Colonic mucosa (tissue), 4 donors: ENCODE data around the gene RALGPS1. TPM values are rescaled to one million over a fixed set of nuclear protein-coding genes. Genes with fewer than 3 reads are reported as not detected.

ENCODE experiments used
- DNase-seq: peaks from one replicate; pipeline ENCODE4 v3.0.0-alpha.2; 2020
- H3K27ac ChIP-seq: fragments of 200-600 bp; one replicate; pipeline ENCODE4 v1.8.0; 2021
- H3K27me3 ChIP-seq: fragments of 200-600 bp; one replicate; pipeline ENCODE4 v1.8.0; 2021
- H3K36me3 ChIP-seq: fragments of 200-600 bp; one replicate; pipeline ENCODE4 v1.8.0; 2021
- H3K4me1 ChIP-seq: fragments of 200-600 bp; one replicate; pipeline ENCODE4 v1.8.0; 2021; ENCODE audit warnings: mild to moderate bottlenecking
- H3K4me3 ChIP-seq: fragments of 200-600 bp; one replicate; pipeline ENCODE4 v1.8.0; 2021
- H3K9ac ChIP-seq, 2 donors: one replicate each; pipeline ENCODE4 v1.7.0; 2013; ENCODE audit warnings: control low read depth in 2 of 2, low read depth in 2 of 2, low read length in 2 of 2
- H3K9me3 ChIP-seq: fragments of 200-600 bp; one replicate; pipeline ENCODE4 v1.8.0; 2021
- CTCF ChIP-seq: fragments of 200-600 bp; IDR thresholded peaks from one replicate; pipeline ENCODE4 v1.8.0; 2022; ENCODE audit warnings: antibody characterized with exemption, mild to moderate bottlenecking
- intact Hi-C: fragments of 100-400 bp; cut with DNase I; formaldehyde crosslinking; loops from one replicate; pipeline ENCODE4 v1.14.1; 2022
- total RNA-seq, 2 donors: library from RNA; stranded (reverse); fragmentation: NEBNext Ultra II Directional in 1 of 2; extraction: Animal tissue kit (Norgen Biotek cat#: 25700) in 1 of 2; gene quantifications; one replicate each; pipeline ENCODE4 v1.2.1, GENCODE V29; 2021
- donor health status: healthy.
- donor health status: DM: no; HTN: no; CAD: no.
- donor health status: DM: no; HTN: no; CAD: no.

The RALGPS1 gene
- total RNA-seq, 2 donors from 2014 or later: 22.6 to 27.2 TPM

- Histone ChIP-seq H3K9me3 (no peaks in the 10 kb centered on the region), H3K27ac (no peak overlapping the region), H3K4me3 (no peak overlapping the region), H3K9ac (no peak overlapping the region), H3K4me1 (no peaks in the 10 kb centered on the region), H3K36me3 (no peaks in the 10 kb centered on the region), H3K27me3 (no peaks in the 10 kb centered on the region)
- no peak for DNase-seq
- no peak for TF ChIP-seq CTCF
- intact Hi-C loops: loop anchor here (5.0 kb wide), 1 partner anchor 237 kb away; no protein-coding TSS in a partner anchor
Observed at GRCh38 chr9:126959917-126960316, 45.3 kb downstream of the RALGPS1 start.

GRCh38 chr9:126962336-126962735 is 47.8 kb downstream of the RALGPS1 start:
- no peak for DNase-seq
- H3K27ac ChIP-seq: no peak overlapping the region
- no peaks in the 10 kb centered on the region for H3K9me3 ChIP-seq
- no peak overlapping the region for H3K4me3 ChIP-seq
- no peaks in the 10 kb centered on the region for H3K36me3 ChIP-seq
- H3K27me3 ChIP-seq: no peaks in the 10 kb centered on the region
- TF ChIP-seq CTCF: no peak
- no peaks in the 10 kb centered on the region for H3K4me1 ChIP-seq
- no peak overlapping the region for H3K9ac ChIP-seq
- intact Hi-C loops: loop anchor here (5.0 kb wide), 1 partner anchor 235 kb away; no protein-coding TSS in a partner anchor

GRCh38 chr9:126965077-126965476 is 50.5 kb downstream of the RALGPS1 start:
- Histone ChIP-seq H3K9me3 (no peaks in the 10 kb centered on the region), H3K36me3 (no peaks in the 10 kb centered on the region), H3K9ac (no peak overlapping the region), H3K27ac (no peak overlapping the region), H3K4me3 (no peak overlapping the region), H3K27me3 (no peaks in the 10 kb centered on the region), H3K4me1 (no peaks in the 10 kb centered on the region)
- TF ChIP-seq CTCF: no peak
- intact Hi-C loops: no loop called here
- DNase-seq: no peak

- Histone ChIP-seq H3K4me1 (no peaks in the 10 kb centered on the region), H3K36me3 (no peaks in the 10 kb centered on the region), H3K27me3 (no peaks in the 10 kb centered on the region), H3K4me3 (no peak overlapping the region), H3K9me3 (no peaks in the 10 kb centered on the region), H3K9ac (peak overlapping the region in 1 of 2 donors; percentile 2), H3K27ac (no peak overlapping the region)
- TF ChIP-seq CTCF: peak; percentile 54
- intact Hi-C loops: no loop called here
- DNase-seq: peak; percentile 42
Observed at GRCh38 chr9:126965541-126966428, 51.2 kb downstream of the RALGPS1 start.

GRCh38 chr9:126971261-126971660 is 56.7 kb downstream of the RALGPS1 start:
- Histone ChIP-seq H3K36me3 (no peaks in the 10 kb centered on the region), H3K27ac (no peak overlapping the region), H3K9me3 (no peaks in the 10 kb centered on the region), H3K27me3 (no peaks in the 10 kb centered on the region), H3K9ac (no peak overlapping the region), H3K4me1 (no peaks in the 10 kb centered on the region), H3K4me3 (no peak overlapping the region)
- DNase-seq: no peak
- intact Hi-C loops: no loop called here
- no peak for TF ChIP-seq CTCF
